Uterus (tissue), 4 donors: ENCODE results near the gene RNF151. TPM values are rescaled to one million over a fixed set of nuclear protein-coding genes. Genes with fewer than 3 reads are reported as not detected.

Source experiments
- DNase-seq, 2 donors: peaks; one replicate each; pipeline ENCODE4 v3.0.0-alpha.2; 2019 to 2020
- H3K27ac ChIP-seq, 2 donors: fragments of 200-600 bp; sonication (generic); 1 replicate in 1 of 2; 2 replicates in 1 of 2; pipeline ENCODE4 v1.5.1; 2016 to 2018
- H3K27me3 ChIP-seq, 2 donors: fragments of 200-600 bp; sonication (generic); one replicate each; pipeline ENCODE4 v1.5.1; 2018 to 2019; ENCODE audit warnings: control low read depth in 1 of 2
- H3K36me3 ChIP-seq, 2 donors: fragments of 200-600 bp; sonication (generic); one replicate each; pipeline ENCODE4 v1.5.1; 2019; ENCODE audit warnings: control low read depth in 1 of 2
- H3K4me1 ChIP-seq, 2 donors: fragments of 200-600 bp; sonication (generic); one replicate each; pipeline ENCODE4 v1.5.1; 2018 to 2019; ENCODE audit warnings: control low read depth in 1 of 2
- H3K4me3 ChIP-seq, 2 donors: fragments of 200-600 bp; sonication (generic); 1 replicate in 1 of 2; 2 replicates in 1 of 2; pipeline ENCODE4 v1.5.1; 2018 to 2019; ENCODE audit warnings: mild to moderate bottlenecking in 1 of 2
- H3K9me3 ChIP-seq, 2 donors: fragments of 200-600 bp; sonication (generic); one replicate each; pipeline ENCODE4 v1.5.1; 2019; ENCODE audit warnings: control low read depth in 1 of 2
- CTCF ChIP-seq, 4 experiments: fragments of 200-600 bp in 2 of 4; fragments of 450-650 bp in 2 of 4; sonication (generic) in 2 of 4; IDR thresholded peaks; one replicate each; pipeline ENCODE4 v1.5.1; 2016 to 2019; ENCODE audit warnings: antibody characterized with exemption in 4 of 4, mild to moderate bottlenecking in 2 of 4, moderate library complexity in 1 of 4
- POLR2A ChIP-seq, 2 donors: fragments of 450-650 bp; IDR thresholded peaks; one replicate each; pipeline ENCODE4 v1.6.1; 2016; ENCODE audit warnings: antibody characterized with exemption in 2 of 2, mild to moderate bottlenecking in 1 of 2, moderate library complexity in 1 of 2
- intact Hi-C: fragments of 100-400 bp; cut with DNase I; formaldehyde crosslinking; loops from one replicate; pipeline ENCODE4 v1.15.1; 2023; ENCODE audit warnings: low total_unique reads
- total RNA-seq, 4 donors: library from RNA; depleted of rRNA in 3 of 4; stranded (reverse); fragments of >200 nt in 3 of 4; gene quantifications; one replicate each; pipeline versions ENCODE4 v1.1.0 to v1.2.4, GENCODE V29; 2014 to 2023
- donor health status: DM: yes; HTN: yes; CAD: no.

The RNF151 gene
- total RNA-seq, 4 donors from 2014 or later = not detected

GRCh38 chr16:2005646-2006045, 39.0 kb downstream of the RNF151 start:
- intact Hi-C loops = no loop called here
- peaks cover 0 to 30% of the 10 kb centered on the region in 2 donors for H3K4me1 ChIP-seq
- DNase-seq = no peak
- H3K27me3 ChIP-seq = no peaks in the 10 kb centered on the region
- no peaks in the 10 kb centered on the region for H3K9me3 ChIP-seq
- TF ChIP-seq POLR2A (IDR thresholded peaks at IDR 0.05) (no peak), CTCF (IDR thresholded peaks at IDR 0.05) (no peak)
- H3K4me3 ChIP-seq = no peak overlapping the region
- no peak overlapping the region for H3K27ac ChIP-seq
- H3K36me3 ChIP-seq = no peaks in the 10 kb centered on the region

DNA sequence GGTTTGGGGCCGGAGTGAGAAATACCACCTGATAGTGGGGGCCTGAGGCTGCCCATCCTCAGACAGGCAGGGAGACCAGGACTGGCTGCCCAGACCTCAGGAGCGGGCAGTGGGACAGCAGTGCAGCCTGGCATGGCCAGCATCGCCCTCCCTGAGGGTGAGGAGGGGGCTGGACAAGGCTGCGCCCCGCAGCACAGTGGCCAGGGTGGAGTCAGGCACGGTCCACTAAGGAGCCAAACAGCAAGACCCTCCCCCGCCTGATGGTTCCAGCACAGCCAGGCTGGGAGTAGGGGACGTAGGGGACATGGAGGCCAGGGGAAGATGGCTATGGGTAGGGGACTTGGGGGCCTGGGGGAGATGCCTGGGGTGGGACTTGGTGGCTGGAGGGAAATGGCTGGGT, 39.7 kb downstream of the RNF151 start:
- Histone ChIP-seq H3K4me1 (peaks cover 0 to 30% of the 10 kb centered on the region in 2 donors), H3K27ac (no peak overlapping the region), H3K27me3 (no peaks in the 10 kb centered on the region), H3K9me3 (no peaks in the 10 kb centered on the region), H3K36me3 (no peaks in the 10 kb centered on the region), H3K4me3 (no peak overlapping the region)
- TF ChIP-seq CTCF (IDR thresholded peaks at IDR 0.05) (no peak), POLR2A (IDR thresholded peaks at IDR 0.05) (no peak)
- DNase-seq = no peak
- intact Hi-C loops = no loop called here

DNA sequence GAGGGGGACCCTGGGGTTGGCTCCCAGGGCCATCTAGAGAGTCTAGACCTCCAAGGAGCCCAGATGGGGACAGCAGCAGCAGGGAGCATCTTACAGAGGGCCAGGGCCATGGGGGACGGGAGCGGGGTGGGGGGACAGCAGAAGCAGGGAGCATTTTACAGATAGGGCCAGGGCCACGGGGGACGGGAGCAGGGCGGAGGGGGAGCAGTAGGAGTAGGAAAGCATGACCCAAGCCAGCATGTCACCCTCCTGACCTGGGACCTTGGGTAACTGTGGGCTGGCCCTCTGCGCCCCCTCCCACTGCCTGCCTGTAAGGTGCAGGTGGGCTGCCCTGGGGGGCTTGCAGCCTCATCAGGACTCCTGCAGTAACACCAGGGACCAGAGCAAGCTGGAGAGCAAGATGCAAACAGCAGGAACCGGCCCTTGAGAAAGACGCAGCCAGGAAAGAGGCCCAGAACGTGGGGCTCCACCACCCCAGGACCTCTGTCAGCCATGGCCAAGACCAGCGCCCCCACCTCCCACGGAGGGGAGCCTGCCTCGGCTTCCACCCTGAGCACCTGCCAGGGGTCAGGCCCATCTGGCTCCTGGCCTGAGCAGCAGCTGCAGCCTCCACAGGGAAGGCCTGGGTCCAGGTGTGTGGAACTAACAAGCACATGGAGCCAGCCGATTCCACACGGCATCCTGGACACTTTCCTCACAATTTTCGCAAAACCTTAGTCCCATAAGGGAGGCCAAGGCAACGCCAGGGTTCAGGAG, 40.6 kb downstream of the RNF151 start:
- Histone ChIP-seq H3K4me3 (no peak overlapping the region), H3K27me3 (no peaks in the 10 kb centered on the region), H3K4me1 (peaks cover 0 to 30% of the 10 kb centered on the region in 2 donors), H3K27ac (no peak overlapping the region), H3K9me3 (no peaks in the 10 kb centered on the region), H3K36me3 (no peaks in the 10 kb centered on the region)
- intact Hi-C loops = no loop called here
- DNase-seq = no peak
- TF ChIP-seq CTCF (IDR thresholded peaks at IDR 0.05) (no peak), POLR2A (IDR thresholded peaks at IDR 0.05) (no peak)

DNA sequence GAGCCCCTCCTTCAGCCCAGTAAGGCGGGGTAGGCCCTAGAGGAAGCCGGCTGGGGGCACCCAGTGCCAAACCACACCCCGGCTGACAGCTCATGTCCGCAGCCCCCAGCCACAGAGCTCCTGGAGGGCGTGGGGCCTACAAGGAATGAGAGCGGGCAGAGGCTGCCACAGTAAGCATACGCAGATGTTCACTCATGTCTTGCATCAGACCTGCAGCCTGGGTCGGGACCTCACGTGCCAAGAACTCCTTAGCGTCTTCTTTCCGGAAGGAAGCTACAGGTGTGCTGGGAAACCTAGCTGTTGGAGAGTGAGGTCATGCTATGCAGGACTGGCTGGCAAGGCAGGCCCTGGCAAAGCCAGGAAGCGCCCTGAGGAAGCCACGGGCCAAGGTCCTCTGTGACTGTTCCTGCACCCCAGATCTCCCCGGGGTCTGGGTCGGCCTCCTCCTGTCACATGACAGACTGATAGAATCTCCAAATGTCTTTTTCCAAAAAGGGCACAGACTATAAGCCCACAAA, 41.4 kb downstream of the RNF151 start:
- TF ChIP-seq CTCF (IDR thresholded peaks at IDR 0.05) = no peak
- TF ChIP-seq POLR2A (IDR thresholded peaks at IDR 0.05) = no peak
- H3K4me3 ChIP-seq = no peak overlapping the region

GRCh38 chr16:2008631-2009163, 42.0 kb downstream of the RNF151 start:
- H3K4me1 ChIP-seq = peaks cover 0 to 30% of the 10 kb centered on the region in 2 donors

More for the DNA sequence above, 41.4 kb downstream of the RNF151 start:
- intact Hi-C loops = no loop called here
- no peak for DNase-seq
- H3K9me3 ChIP-seq = no peaks in the 10 kb centered on the region
- H3K27ac ChIP-seq = peak overlapping the region in 1 of 2 donors; percentile 69
- H3K36me3 ChIP-seq = no peaks in the 10 kb centered on the region
- peaks cover 0 to 30% of the 10 kb centered on the region in 2 donors for H3K4me1 ChIP-seq
- H3K27me3 ChIP-seq = no peaks in the 10 kb centered on the region

More at GRCh38 chr16:2008631-2009163, 42.0 kb downstream of the RNF151 start:
- Histone ChIP-seq H3K9me3 (no peaks in the 10 kb centered on the region), H3K27ac (peak overlapping the region; percentile 69 to 84), H3K27me3 (no peaks in the 10 kb centered on the region), H3K4me3 (peak overlapping the region; percentile 60 to 73), H3K36me3 (no peaks in the 10 kb centered on the region)
- intact Hi-C loops = no loop called here
- TF ChIP-seq POLR2A (IDR thresholded peaks at IDR 0.05) (no peak), CTCF (IDR thresholded peaks at IDR 0.05) (no peak)
- no peak for DNase-seq
